AG04450 (cell line): ENCODE results near the gene GPRASP3. TPM values are rescaled to one million over a fixed set of nuclear protein-coding genes. Genes with fewer than 3 reads are reported as not detected.
"Not testable (repeated sequence)": the region's sequence is repeated elsewhere in the genome, so short reads cannot be mapped to it uniquely, and the experiment has no call there.

Experiments
- CTCF ChIA-PET: fragments of 300-600, 350-600 bp; formaldehyde crosslinking; extraction: SDS; loops from one replicate; lab custom pipeline; 2022; ENCODE audit warnings: antibody characterized with exemption, inconsistent platforms; lab: Charles Lee
- POLR2A ChIA-PET: fragments of 350-600 bp; formaldehyde crosslinking; extraction: SDS; loops from one replicate; lab custom pipeline; 2021; ENCODE audit warnings: antibody characterized with exemption, inconsistent platforms; lab: Yijun Ruan, JAX
- DNase-seq: peaks from one replicate; pipeline ENCODE4 v3.0.0-alpha.2; 2011; ENCODE audit warnings: low read depth, low spot score
- H3K27ac ChIP-seq: one replicate; pipeline ENCODE4 v1.5.1; 2012; ENCODE audit warnings: low read depth, low read length, control low read depth
- H3K27me3 ChIP-seq: one replicate; pipeline ENCODE4 v1.6.0; 2012; ENCODE audit warnings: low read length; ENCODE audit not compliant: control insufficient read depth, insufficient read depth
- H3K4me3 ChIP-seq: 2 replicates; pipeline ENCODE4 v1.5.1; 2011; ENCODE audit warnings: mild to moderate bottlenecking, low read depth, low read length, control low read depth
- H3K9me3 ChIP-seq: 2 replicates; pipeline ENCODE4 v1.5.1; 2012; ENCODE audit warnings: low read length; ENCODE audit not compliant: control insufficient read depth, insufficient read depth
- polyA plus RNA-seq: library from polyadenylated mRNA; depleted of rRNA; stranded (reverse); fragments of >200 nt; gene quantifications from 2 replicates; pipeline ENCODE4 v1.2.3, GENCODE V29; 2011
- TF ChIP-seq, protein P1 (sequence below): IDR thresholded peaks from 2 replicates; pipeline ENCODE4 v1.5.1; 2011; ENCODE audit warnings: low read depth, low read length, control low read depth, inconsistent platforms

Gene GPRASP3
- polyA plus RNA-seq, 1 experiment = 6.9 TPM

DNA sequence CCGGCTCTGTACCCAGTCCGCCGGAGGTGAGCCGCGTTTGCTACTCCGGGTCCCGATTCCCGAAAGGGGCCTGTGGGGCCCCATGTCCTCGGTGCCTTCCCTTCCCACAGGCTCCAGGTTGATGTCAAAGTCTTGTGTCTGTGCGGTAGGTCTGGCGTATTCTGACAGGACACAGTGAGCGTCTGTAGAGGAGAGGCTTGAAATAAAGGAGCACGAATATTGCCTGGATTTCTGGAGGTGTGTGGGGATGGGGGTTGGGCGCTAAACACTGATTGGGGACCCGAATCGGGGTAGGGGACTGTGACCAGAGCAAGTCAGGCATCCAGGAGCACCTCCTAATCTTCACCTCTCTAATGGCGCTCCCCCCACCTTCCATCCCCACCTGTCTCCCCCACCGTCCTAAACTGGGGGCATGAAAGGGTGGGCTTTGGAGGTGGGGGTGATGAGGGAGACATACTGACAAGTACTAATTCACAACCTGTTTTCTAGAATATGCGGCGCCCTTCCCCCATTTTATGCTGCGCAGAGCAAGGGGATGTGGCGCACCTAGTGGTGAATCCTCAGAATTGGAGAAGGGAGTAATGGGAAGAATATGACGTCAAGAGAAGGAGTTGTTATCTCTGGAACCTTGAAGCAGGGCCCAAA, 7.4 kb upstream of the GPRASP3 start:
- Histone ChIP-seq H3K9me3 (no peaks in the 10 kb centered on the region), H3K4me3 (peak overlapping the region; percentile 71), H3K27ac (no peak overlapping the region), H3K27me3 (no peaks in the 10 kb centered on the region)
- TF ChIP-seq, protein P1, sequence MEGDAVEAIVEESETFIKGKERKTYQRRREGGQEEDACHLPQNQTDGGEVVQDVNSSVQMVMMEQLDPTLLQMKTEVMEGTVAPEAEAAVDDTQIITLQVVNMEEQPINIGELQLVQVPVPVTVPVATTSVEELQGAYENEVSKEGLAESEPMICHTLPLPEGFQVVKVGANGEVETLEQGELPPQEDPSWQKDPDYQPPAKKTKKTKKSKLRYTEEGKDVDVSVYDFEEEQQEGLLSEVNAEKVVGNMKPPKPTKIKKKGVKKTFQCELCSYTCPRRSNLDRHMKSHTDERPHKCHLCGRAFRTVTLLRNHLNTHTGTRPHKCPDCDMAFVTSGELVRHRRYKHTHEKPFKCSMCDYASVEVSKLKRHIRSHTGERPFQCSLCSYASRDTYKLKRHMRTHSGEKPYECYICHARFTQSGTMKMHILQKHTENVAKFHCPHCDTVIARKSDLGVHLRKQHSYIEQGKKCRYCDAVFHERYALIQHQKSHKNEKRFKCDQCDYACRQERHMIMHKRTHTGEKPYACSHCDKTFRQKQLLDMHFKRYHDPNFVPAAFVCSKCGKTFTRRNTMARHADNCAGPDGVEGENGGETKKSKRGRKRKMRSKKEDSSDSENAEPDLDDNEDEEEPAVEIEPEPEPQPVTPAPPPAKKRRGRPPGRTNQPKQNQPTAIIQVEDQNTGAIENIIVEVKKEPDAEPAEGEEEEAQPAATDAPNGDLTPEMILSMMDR = peak; percentile 73
- ChIA-PET POLR2A (interaction anchor here (0.7 kb wide), 1 partner anchor 10 kb away, joined by 3 read pairs; no protein-coding TSS in a partner anchor), CTCF (no interaction called here)
- DNase-seq = no peak

DNA sequence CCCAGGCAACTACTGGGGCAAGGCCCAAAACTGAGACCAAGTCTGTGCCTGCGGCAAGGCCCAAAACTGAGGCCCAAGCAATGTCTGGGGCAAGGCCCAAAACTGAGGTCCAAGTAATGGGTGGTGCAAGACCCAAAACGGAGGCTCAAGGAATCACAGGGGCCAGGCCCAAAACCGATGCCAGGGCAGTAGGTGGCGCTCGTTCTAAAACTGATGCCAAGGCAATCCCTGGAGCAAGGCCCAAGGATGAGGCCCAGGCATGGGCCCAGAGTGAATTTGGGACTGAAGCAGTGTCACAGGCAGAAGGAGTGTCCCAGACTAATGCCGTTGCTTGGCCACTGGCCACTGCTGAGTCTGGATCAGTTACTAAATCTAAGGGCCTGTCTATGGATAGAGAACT, 5.5 kb upstream of the GPRASP3 start:
- POLR2A ChIA-PET = no interaction called here
- H3K27me3 ChIP-seq = no peaks in the 10 kb centered on the region
- no peaks in the 10 kb centered on the region for H3K9me3 ChIP-seq
- TF ChIP-seq, protein P1 = no peak
- no peak overlapping the region for H3K27ac ChIP-seq
- CTCF ChIA-PET = interaction anchor here (0.5 kb wide), 1 partner anchor 42 kb away, joined by 3 read pairs; no protein-coding TSS in a partner anchor
- DNase-seq = no peak
- H3K4me3 ChIP-seq = no peak overlapping the region

DNA sequence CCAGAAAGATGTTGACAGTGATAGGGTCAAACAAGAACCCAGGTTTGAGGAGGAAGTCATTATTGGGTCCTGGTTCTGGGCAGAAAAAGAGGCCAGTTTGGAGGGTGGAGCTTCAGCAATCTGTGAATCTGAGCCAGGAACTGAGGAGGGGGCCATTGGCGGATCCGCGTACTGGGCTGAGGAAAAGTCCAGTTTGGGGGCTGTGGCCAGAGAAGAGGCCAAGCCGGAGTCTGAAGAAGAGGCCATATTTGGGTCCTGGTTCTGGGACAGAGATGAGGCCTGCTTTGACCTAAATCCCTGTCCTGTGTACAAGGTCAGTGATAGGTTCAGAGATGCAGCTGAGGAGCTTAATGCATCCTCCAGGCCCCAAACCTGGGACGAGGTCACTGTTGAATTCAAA, 4.6 kb upstream of the GPRASP3 start:
- H3K4me3 ChIP-seq = no peak overlapping the region
- DNase-seq = no peak
- no peaks in the 10 kb centered on the region for H3K27me3 ChIP-seq
- ChIA-PET POLR2A (no interaction called here), CTCF (no interaction called here)
- no peaks in the 10 kb centered on the region for H3K9me3 ChIP-seq
- H3K27ac ChIP-seq = no peak overlapping the region
- TF ChIP-seq, protein P1 = no peak

DNA sequence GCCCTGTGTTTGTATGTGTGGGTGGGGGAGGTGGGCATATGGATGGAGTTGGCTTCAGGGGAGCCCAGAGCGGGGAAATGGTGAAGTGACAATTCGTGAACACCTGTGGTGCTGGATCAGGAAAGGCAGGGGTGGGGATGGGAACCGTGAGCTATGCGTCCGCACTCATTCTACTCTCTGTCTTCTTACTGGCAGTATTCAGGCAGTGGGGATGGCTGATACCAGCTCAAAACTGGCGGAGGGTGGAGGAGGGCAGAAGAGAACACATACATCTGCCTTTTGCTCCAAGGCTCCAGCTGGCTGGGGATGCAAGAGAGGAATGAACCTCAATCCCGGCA, 595 bp downstream of the GPRASP3 start:
- H3K9me3 ChIP-seq, POLR2A ChIA-PET, H3K27ac ChIP-seq, H3K27me3 ChIP-seq, DNase-seq: not testable (repeated sequence)
- CTCF ChIA-PET = interaction anchor here (1.1 kb wide), 1 partner anchor 115 kb away, joined by 3 read pairs; no protein-coding TSS in a partner anchor
- peak overlapping the region; percentile 73 for H3K4me3 ChIP-seq

DNA sequence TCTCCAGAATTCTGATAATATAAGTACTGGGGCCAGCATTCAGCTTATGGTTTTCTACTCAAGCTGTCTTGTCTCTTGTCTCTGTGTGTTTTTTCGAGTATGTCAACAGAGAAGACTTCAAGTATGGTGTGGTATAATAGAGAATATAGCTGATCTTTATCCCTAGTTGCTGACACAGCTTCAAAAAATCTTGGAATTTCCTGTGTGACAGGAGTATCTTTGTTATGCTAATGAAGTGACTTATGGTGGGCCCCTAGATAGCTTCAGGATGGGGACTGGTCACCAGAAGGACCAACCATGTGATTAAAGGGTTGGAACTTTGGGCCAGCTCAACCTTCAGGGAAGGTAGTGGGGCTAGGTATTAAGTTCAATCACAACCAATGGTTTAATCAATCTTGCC, 2.9 kb downstream of the GPRASP3 start:
- POLR2A ChIA-PET = interaction anchor here (0.5 kb wide), 1 partner anchor 195 kb away, joined by 4 read pairs; no protein-coding TSS in a partner anchor
- no peak overlapping the region for H3K27ac ChIP-seq
- DNase-seq = no peak
- H3K9me3 ChIP-seq = no peaks in the 10 kb centered on the region
- CTCF ChIA-PET = no interaction called here
- no peaks in the 10 kb centered on the region for H3K27me3 ChIP-seq
- TF ChIP-seq, protein P1 = no peak
- no peak overlapping the region for H3K4me3 ChIP-seq
